ELF-1 (cell line): ENCODE results near the gene ITGB3BP.

ENCODE experiments used
- DNase-seq: peaks from one replicate; pipeline ENCODE4 v3.0.0-alpha.2; 2016; ENCODE audit warnings: low read depth, low spot score

ITGB3BP gene

GRCh38 chr1:63522891-63523728 lies at the start of gene ITGB3BP, which contains the start of gene EFCAB7:
TSS of gene ITGB3BP (minus strand) at chr1:63523225. CDS start at chr1:63523133, 92 bp downstream.
TSS of gene EFCAB7 (plus strand) at chr1:63523525. CDS start at chr1:63525573, 2,048 bp downstream.
- peak; percentile 98 for DNase-seq

GRCh38 chr1:63572686-63573085 lies 49.7 kb upstream of the ITGB3BP start:
- peak; percentile 52 for DNase-seq

- DNase-seq = no peak
These were observed 46.8 kb upstream of the ITGB3BP start for GRCh38 chr1:63569640-63570316.

GRCh38 chr1:63569068-63569467 lies 46.0 kb upstream of the ITGB3BP start:
- no peak for DNase-seq

- no peak for DNase-seq
These were observed 40.7 kb upstream of the ITGB3BP start for GRCh38 chr1:63563745-63564144.

GRCh38 chr1:63559357-63559756 lies 36.3 kb upstream of the ITGB3BP start:
- no peak for DNase-seq

GRCh38 chr1:63557365-63557987 lies 34.5 kb upstream of the ITGB3BP start:
- peak; percentile 35 for DNase-seq

- DNase-seq = no peak
These were observed 32.5 kb upstream of the ITGB3BP start for GRCh38 chr1:63555480-63555879.

- DNase-seq = no peak
These were observed 25.9 kb upstream of the ITGB3BP start for GRCh38 chr1:63548877-63549276.

GRCh38 chr1:63548303-63548702 lies 25.3 kb upstream of the ITGB3BP start:
- no peak for DNase-seq

- no peak for DNase-seq
These were observed 24.7 kb upstream of the ITGB3BP start for GRCh38 chr1:63547621-63548294.

GRCh38 chr1:63545780-63546179 lies 22.8 kb upstream of the ITGB3BP start:
- DNase-seq = no peak

- no peak for DNase-seq
These were observed 14.9 kb upstream of the ITGB3BP start for GRCh38 chr1:63537940-63538339.

GRCh38 chr1:63537006-63537405 lies 14.0 kb upstream of the ITGB3BP start:
- DNase-seq = no peak

- DNase-seq = no peak
These were observed 11.4 kb upstream of the ITGB3BP start for GRCh38 chr1:63534406-63534805.

GRCh38 chr1:63533931-63534330 lies 10.9 kb upstream of the ITGB3BP start:
- no peak for DNase-seq

- DNase-seq = no peak
These were observed 9.7 kb upstream of the ITGB3BP start for GRCh38 chr1:63532727-63533126.

GRCh38 chr1:63524201-63524600 lies 1.2 kb upstream of the ITGB3BP start:
- DNase-seq = no peak

GRCh38 chr1:63523738-63524137 lies 713 bp upstream of the ITGB3BP start:
- no peak for DNase-seq

GRCh38 chr1:63516629-63517028 lies 6.4 kb downstream of the ITGB3BP start:
- DNase-seq = no peak

- no peak for DNase-seq
These were observed 10.4 kb downstream of the ITGB3BP start for GRCh38 chr1:63512584-63512983.

GRCh38 chr1:63509718-63510117 lies 13.3 kb downstream of the ITGB3BP start:
- no peak for DNase-seq
